HL-60 (cell line): ENCODE measurements around the gene DEF6.

Experiments used
- CTCF ChIP-seq: IDR thresholded peaks from one replicate; pipeline ENCODE4 v1.5.1; 2011; ENCODE audit warnings: low read length, control low read depth, inconsistent platforms; ENCODE audit not compliant: insufficient read depth
- GABPA ChIP-seq: IDR thresholded peaks from 2 replicates; pipeline ENCODE4 v1.6.1; 2012; ENCODE audit warnings: low read depth
- POLR2AphosphoS5 ChIP-seq: IDR thresholded peaks from 2 replicates; pipeline ENCODE4 v1.6.1; 2012; ENCODE audit warnings: low read depth
- REST ChIP-seq: IDR thresholded peaks from 2 replicates; pipeline ENCODE4 v1.6.1; 2012; ENCODE audit warnings: low read depth; ENCODE audit not compliant: insufficient replicate concordance

GRCh38 chr6:35370124-35370741, 72.6 kb downstream of the DEF6 start:
- TF ChIP-seq CTCF (no peak), POLR2AphosphoS5 (peak; percentile 100), GABPA (peak; percentile 49; the same call in 1 of the 2 replicates), REST (no peak)
